ENCODE measurements around the gene CMTR2. TPM values are rescaled to one million over a fixed set of nuclear protein-coding genes. Genes with fewer than 3 reads are reported as not detected.

CMTR2 gene
- total and polyA plus RNA-seq, 2 experiments from 2014 or later: 6.0 to 19.0 TPM

DNA sequence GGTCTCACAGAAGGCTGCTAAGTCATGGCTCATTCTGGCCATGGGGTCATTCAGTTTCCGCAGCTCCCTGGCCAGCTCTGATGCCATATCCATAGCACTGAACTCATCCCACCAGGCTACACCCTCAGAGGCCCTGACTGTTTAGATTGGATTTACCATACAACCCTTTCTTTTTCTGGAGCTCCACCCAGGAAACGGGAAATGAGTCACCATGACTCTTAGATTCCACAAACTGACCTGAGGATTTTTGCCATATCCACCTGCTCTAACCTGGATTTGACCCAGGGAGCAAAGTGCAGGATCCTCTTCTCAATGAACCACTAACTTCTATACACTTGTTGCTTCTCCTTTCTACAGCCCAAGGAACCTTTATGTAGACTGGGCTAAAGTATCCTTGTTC, 49.0 kb upstream of the CMTR2 start:
- Mint-ChIP-seq H3K9me3 (peaks cover 2% of the 10 kb centered on the region; the same call in 1 of the 3 replicates), H3K4me1 (no peaks in the 10 kb centered on the region; the same call in 2 of the 3 replicates), H3K27me3 (ENCODE audit: insufficient read depth, low read depth, poor library complexity) (peaks cover 5% of the 10 kb centered on the region), H3K36me3 (ENCODE audit: low read depth) (no peaks in the 10 kb centered on the region), H3K27ac (no peak overlapping the region; the same call in 1 of the 2 replicates), H3K4me3 (no peak overlapping the region)
- Histone ChIP-seq H3K9me2 (ENCODE audit: insufficient read depth) (no peaks in the 10 kb centered on the region), H3K4me1 (ENCODE audit: insufficient read depth) (no peaks in the 10 kb centered on the region), H3K4me3 (no peak overlapping the region), H3K27me3 (ENCODE audit: insufficient read depth) (no peaks in the 10 kb centered on the region), H3K36me3 (ENCODE audit: insufficient read depth) (no peaks in the 10 kb centered on the region), H3K4me2 (no peak overlapping the region), H3K79me2 (replicated peaks; ENCODE audit: insufficient read depth) (no peaks in the 10 kb centered on the region), H3F3A (replicated peaks; ENCODE audit: low read depth) (no peaks in the 10 kb centered on the region), H2AFZ (no peak overlapping the region), H3K27ac (ENCODE audit: low read depth) (no peak overlapping the region), H4K20me1 (replicated peaks; ENCODE audit: insufficient read depth) (no peaks in the 10 kb centered on the region)
- DNase-seq (ENCODE audit: low spot score): no peak
- no peak for ATAC-seq
- no peak for TF ChIP-seq STAT1 (IDR thresholded peaks at IDR 0.05; ENCODE audit: unreplicated experiment)
- TF ChIP-seq, protein P1, sequence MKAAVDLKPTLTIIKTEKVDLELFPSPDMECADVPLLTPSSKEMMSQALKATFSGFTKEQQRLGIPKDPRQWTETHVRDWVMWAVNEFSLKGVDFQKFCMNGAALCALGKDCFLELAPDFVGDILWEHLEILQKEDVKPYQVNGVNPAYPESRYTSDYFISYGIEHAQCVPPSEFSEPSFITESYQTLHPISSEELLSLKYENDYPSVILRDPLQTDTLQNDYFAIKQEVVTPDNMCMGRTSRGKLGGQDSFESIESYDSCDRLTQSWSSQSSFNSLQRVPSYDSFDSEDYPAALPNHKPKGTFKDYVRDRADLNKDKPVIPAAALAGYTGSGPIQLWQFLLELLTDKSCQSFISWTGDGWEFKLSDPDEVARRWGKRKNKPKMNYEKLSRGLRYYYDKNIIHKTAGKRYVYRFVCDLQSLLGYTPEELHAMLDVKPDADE (IDR thresholded peaks at IDR 0.05): no peak
- TF ChIP-seq, protein P2, sequence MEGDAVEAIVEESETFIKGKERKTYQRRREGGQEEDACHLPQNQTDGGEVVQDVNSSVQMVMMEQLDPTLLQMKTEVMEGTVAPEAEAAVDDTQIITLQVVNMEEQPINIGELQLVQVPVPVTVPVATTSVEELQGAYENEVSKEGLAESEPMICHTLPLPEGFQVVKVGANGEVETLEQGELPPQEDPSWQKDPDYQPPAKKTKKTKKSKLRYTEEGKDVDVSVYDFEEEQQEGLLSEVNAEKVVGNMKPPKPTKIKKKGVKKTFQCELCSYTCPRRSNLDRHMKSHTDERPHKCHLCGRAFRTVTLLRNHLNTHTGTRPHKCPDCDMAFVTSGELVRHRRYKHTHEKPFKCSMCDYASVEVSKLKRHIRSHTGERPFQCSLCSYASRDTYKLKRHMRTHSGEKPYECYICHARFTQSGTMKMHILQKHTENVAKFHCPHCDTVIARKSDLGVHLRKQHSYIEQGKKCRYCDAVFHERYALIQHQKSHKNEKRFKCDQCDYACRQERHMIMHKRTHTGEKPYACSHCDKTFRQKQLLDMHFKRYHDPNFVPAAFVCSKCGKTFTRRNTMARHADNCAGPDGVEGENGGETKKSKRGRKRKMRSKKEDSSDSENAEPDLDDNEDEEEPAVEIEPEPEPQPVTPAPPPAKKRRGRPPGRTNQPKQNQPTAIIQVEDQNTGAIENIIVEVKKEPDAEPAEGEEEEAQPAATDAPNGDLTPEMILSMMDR (conservative IDR thresholded peaks at IDR 0.05; ENCODE audit: low read depth in 2 of 2): no peak
- no peak for TF ChIP-seq ZNF331 (CRISPR knock-in tag; IDR thresholded peaks at IDR 0.05; ENCODE audit: low read depth)
- no peak for TF ChIP-seq EZH2phosphoT487 (IDR thresholded peaks at IDR 0.05; ENCODE audit: unreplicated experiment)
- TF ChIP-seq POLR2AphosphoS5 (IDR thresholded peaks at IDR 0.05; ENCODE audit: low read depth): no peak
- no peak for TF ChIP-seq CREB1 (CRISPR knock-in tag; IDR thresholded peaks at IDR 0.05; ENCODE audit: low read depth)
- TF ChIP-seq, protein P3, sequence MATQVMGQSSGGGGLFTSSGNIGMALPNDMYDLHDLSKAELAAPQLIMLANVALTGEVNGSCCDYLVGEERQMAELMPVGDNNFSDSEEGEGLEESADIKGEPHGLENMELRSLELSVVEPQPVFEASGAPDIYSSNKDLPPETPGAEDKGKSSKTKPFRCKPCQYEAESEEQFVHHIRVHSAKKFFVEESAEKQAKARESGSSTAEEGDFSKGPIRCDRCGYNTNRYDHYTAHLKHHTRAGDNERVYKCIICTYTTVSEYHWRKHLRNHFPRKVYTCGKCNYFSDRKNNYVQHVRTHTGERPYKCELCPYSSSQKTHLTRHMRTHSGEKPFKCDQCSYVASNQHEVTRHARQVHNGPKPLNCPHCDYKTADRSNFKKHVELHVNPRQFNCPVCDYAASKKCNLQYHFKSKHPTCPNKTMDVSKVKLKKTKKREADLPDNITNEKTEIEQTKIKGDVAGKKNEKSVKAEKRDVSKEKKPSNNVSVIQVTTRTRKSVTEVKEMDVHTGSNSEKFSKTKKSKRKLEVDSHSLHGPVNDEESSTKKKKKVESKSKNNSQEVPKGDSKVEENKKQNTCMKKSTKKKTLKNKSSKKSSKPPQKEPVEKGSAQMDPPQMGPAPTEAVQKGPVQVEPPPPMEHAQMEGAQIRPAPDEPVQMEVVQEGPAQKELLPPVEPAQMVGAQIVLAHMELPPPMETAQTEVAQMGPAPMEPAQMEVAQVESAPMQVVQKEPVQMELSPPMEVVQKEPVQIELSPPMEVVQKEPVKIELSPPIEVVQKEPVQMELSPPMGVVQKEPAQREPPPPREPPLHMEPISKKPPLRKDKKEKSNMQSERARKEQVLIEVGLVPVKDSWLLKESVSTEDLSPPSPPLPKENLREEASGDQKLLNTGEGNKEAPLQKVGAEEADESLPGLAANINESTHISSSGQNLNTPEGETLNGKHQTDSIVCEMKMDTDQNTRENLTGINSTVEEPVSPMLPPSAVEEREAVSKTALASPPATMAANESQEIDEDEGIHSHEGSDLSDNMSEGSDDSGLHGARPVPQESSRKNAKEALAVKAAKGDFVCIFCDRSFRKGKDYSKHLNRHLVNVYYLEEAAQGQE (IDR thresholded peaks at IDR 0.05; ENCODE audit: unreplicated experiment): no peak
- no peak for TF ChIP-seq EZH2 (IDR thresholded peaks at IDR 0.05; ENCODE audit: low read depth, unreplicated experiment)
- no peak for TF ChIP-seq ZNF114 (CRISPR knock-in tag; IDR thresholded peaks at IDR 0.05)
- TF ChIP-seq JUNB (IDR thresholded peaks at IDR 0.05; ENCODE audit: unreplicated experiment): no peak
- TF ChIP-seq NANOG (IDR thresholded peaks at IDR 0.05; ENCODE audit: borderline replicate concordance): no peak
- TF ChIP-seq, protein P4, sequence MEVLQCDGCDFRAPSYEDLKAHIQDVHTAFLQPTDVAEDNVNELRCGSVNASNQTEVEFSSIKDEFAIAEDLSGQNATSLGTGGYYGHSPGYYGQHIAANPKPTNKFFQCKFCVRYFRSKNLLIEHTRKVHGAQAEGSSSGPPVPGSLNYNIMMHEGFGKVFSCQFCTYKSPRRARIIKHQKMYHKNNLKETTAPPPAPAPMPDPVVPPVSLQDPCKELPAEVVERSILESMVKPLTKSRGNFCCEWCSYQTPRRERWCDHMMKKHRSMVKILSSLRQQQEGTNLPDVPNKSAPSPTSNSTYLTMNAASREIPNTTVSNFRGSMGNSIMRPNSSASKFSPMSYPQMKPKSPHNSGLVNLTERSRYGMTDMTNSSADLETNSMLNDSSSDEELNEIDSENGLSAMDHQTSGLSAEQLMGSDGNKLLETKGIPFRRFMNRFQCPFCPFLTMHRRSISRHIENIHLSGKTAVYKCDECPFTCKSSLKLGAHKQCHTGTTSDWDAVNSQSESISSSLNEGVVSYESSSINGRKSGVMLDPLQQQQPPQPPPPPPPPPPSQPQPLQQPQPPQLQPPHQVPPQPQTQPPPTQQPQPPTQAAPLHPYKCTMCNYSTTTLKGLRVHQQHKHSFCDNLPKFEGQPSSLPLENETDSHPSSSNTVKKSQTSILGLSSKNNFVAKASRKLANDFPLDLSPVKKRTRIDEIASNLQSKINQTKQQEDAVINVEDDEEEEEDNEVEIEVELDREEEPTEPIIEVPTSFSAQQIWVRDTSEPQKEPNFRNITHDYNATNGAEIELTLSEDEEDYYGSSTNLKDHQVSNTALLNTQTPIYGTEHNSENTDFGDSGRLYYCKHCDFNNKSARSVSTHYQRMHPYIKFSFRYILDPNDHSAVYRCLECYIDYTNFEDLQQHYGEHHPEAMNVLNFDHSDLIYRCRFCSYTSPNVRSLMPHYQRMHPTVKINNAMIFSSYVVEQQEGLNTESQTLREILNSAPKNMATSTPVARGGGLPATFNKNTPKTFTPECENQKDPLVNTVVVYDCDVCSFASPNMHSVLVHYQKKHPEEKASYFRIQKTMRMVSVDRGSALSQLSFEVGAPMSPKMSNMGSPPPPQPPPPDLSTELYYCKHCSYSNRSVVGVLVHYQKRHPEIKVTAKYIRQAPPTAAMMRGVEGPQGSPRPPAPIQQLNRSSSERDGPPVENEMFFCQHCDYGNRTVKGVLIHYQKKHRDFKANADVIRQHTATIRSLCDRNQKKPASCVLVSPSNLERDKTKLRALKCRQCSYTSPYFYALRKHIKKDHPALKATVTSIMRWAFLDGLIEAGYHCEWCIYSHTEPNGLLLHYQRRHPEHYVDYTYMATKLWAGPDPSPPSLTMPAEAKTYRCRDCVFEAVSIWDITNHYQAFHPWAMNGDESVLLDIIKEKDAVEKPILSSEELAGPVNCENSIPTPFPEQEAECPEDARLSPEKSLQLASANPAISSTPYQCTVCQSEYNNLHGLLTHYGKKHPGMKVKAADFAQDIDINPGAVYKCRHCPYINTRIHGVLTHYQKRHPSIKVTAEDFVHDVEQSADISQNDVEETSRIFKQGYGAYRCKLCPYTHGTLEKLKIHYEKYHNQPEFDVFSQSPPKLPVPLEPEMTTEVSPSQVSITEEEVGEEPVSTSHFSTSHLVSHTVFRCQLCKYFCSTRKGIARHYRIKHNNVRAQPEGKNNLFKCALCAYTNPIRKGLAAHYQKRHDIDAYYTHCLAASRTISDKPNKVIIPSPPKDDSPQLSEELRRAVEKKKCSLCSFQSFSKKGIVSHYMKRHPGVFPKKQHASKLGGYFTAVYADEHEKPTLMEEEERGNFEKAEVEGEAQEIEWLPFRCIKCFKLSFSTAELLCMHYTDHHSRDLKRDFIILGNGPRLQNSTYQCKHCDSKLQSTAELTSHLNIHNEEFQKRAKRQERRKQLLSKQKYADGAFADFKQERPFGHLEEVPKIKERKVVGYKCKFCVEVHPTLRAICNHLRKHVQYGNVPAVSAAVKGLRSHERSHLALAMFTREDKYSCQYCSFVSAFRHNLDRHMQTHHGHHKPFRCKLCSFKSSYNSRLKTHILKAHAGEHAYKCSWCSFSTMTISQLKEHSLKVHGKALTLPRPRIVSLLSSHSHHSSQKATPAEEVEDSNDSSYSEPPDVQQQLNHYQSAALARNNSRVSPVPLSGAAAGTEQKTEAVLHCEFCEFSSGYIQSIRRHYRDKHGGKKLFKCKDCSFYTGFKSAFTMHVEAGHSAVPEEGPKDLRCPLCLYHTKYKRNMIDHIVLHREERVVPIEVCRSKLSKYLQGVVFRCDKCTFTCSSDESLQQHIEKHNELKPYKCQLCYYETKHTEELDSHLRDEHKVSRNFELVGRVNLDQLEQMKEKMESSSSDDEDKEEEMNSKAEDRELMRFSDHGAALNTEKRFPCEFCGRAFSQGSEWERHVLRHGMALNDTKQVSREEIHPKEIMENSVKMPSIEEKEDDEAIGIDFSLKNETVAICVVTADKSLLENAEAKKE (CRISPR knock-in tag; IDR thresholded peaks at IDR 0.05): no peak
